Tibial nerve (tissue), 4 donors: Measurements from ENCODE around the gene TEX101. TPM values are rescaled to one million over a fixed set of nuclear protein-coding genes. Genes with fewer than 3 reads are reported as not detected.

Experiments
- DNase-seq, 2 donors: peaks; one replicate each; pipeline ENCODE4 v3.0.0-alpha.2; 2019; ENCODE audit warnings: low spot score in 2 of 2
- H3K27ac ChIP-seq, 4 donors: fragments of 200-600 bp; sonication (generic) in 3 of 4; one replicate each; pipeline ENCODE4 v1.5.1; 2017 to 2019; ENCODE audit warnings: mild to moderate bottlenecking in 1 of 4
- H3K27me3 ChIP-seq, 2 donors: fragments of 200-600 bp; sonication (generic) in 1 of 2; one replicate each; pipeline versions ENCODE4 v1.5.1 to v1.6.0; 2017 to 2019
- H3K36me3 ChIP-seq, 3 donors: fragments of 200-600 bp; sonication (generic); one replicate each; pipeline ENCODE4 v1.5.1; 2018 to 2019
- H3K4me1 ChIP-seq, 4 donors: fragments of 200-600 bp; sonication (generic) in 3 of 4; one replicate each; pipeline ENCODE4 v1.5.1; 2017 to 2019
- H3K4me3 ChIP-seq, 4 donors: fragments of 200-600 bp; sonication (generic) in 3 of 4; one replicate each; pipeline ENCODE4 v1.5.1; 2017 to 2019; ENCODE audit warnings: mild to moderate bottlenecking in 1 of 4, moderate library complexity in 1 of 4
- H3K9me3 ChIP-seq, 4 donors: fragments of 200-600 bp; sonication (generic) in 3 of 4; one replicate each; pipeline ENCODE4 v1.5.1; 2017 to 2019
- CTCF ChIP-seq, 5 experiments: fragments of 200-600 bp in 3 of 5; fragments of 450-650 bp in 2 of 5; sonication (generic) in 3 of 5; IDR thresholded peaks; one replicate each; pipeline ENCODE4 v1.5.1; 2016 to 2019; ENCODE audit warnings: antibody characterized with exemption in 5 of 5, mild to moderate bottlenecking in 3 of 5, moderate library complexity in 2 of 5
- EP300 ChIP-seq, 2 donors: sonication (generic); formaldehyde crosslinking; IDR thresholded peaks; one replicate each; pipeline ENCODE4 v1.6.1; 2017; ENCODE audit warnings: antibody characterized with exemption in 2 of 2, mild to moderate bottlenecking in 1 of 2
- POLR2A ChIP-seq, 2 donors: fragments of 450-650 bp; IDR thresholded peaks; one replicate each; pipeline ENCODE4 v1.6.1; 2017; ENCODE audit warnings: antibody characterized with exemption in 2 of 2, mild to moderate bottlenecking in 2 of 2, moderate library complexity in 2 of 2
- WGBS, 2 donors: methylation state at CpG; one replicate each; pipeline ENCODE4 v1.1.5; 2018; 5-methylcytosine and 5-hydroxymethylcytosine counted together
- total RNA-seq, 4 donors: library from RNA; depleted of rRNA; stranded (reverse); fragments of >200 nt; gene quantifications; one replicate each; pipeline ENCODE4 v1.1.0, GENCODE V29; 2016

The TEX101 gene
- total RNA-seq, 4 donors from 2014 or later, result not detected

- Histone ChIP-seq H3K4me3 (no peak overlapping the region), H3K27ac (no peak overlapping the region), H3K9me3 (no peaks in the 10 kb centered on the region), H3K27me3 (no peaks in the 10 kb centered on the region), H3K36me3 (no peaks in the 10 kb centered on the region), H3K4me1 (no peaks in the 10 kb centered on the region)
- no peak for TF ChIP-seq EP300 (IDR thresholded peaks at IDR 0.05)
- TF ChIP-seq CTCF (IDR thresholded peaks at IDR 0.05), result no peak
- TF ChIP-seq POLR2A (IDR thresholded peaks at IDR 0.05), result no peak
- 82 to 88% methylated on average over 4 to 6 of the region's 6 CpGs for WGBS, 2 donors
- no peak for DNase-seq
These were observed 19.1 kb upstream of the TEX101 start for GRCh38 chr19:43395561-43395960.

GRCh38 chr19:43406297-43406696, 8.4 kb upstream of the TEX101 start:
- no peak overlapping the region for H3K4me3 ChIP-seq
- no peaks in the 10 kb centered on the region for H3K27me3 ChIP-seq
- no peak for DNase-seq
- H3K9me3 ChIP-seq, result no peaks in the 10 kb centered on the region
- H3K27ac ChIP-seq, result no peak overlapping the region
- no peaks in the 10 kb centered on the region for H3K36me3 ChIP-seq
- WGBS, 2 donors, result 67 to 82% methylated on average over 24 of the region's 24 CpGs
- TF ChIP-seq POLR2A (IDR thresholded peaks at IDR 0.05) (no peak), EP300 (IDR thresholded peaks at IDR 0.05) (no peak), CTCF (IDR thresholded peaks at IDR 0.05) (no peak)
- no peaks in the 10 kb centered on the region for H3K4me1 ChIP-seq

- TF ChIP-seq EP300 (IDR thresholded peaks at IDR 0.05) (no peak), CTCF (IDR thresholded peaks at IDR 0.05) (no peak), POLR2A (IDR thresholded peaks at IDR 0.05) (no peak)
- Histone ChIP-seq H3K9me3 (peaks cover 0 to 4% (median 0%) of the 10 kb centered on the region in 4 donors), H3K4me1 (no peaks in the 10 kb centered on the region), H3K27ac (no peak overlapping the region), H3K4me3 (no peak overlapping the region), H3K27me3 (no peaks in the 10 kb centered on the region), H3K36me3 (no peaks in the 10 kb centered on the region)
- WGBS, 2 donors, result 76 to 84% methylated on average over 21 to 22 of the region's 22 CpGs
- no peak for DNase-seq
These were observed 7.2 kb upstream of the TEX101 start for GRCh38 chr19:43407416-43408005.

- no peaks in the 10 kb centered on the region for H3K36me3 ChIP-seq
- no peak overlapping the region for H3K4me3 ChIP-seq
- H3K9me3 ChIP-seq, result peaks cover 0 to 7% (median 0%) of the 10 kb centered on the region in 4 donors
- DNase-seq, result no peak
- H3K27me3 ChIP-seq, result no peaks in the 10 kb centered on the region
- no peaks in the 10 kb centered on the region for H3K4me1 ChIP-seq
- no peak overlapping the region for H3K27ac ChIP-seq
- WGBS, 2 donors, result 92 to 93% methylated on average over 31 to 34 of the region's 34 CpGs
- TF ChIP-seq EP300 (IDR thresholded peaks at IDR 0.05), result no peak
- no peak for TF ChIP-seq CTCF (IDR thresholded peaks at IDR 0.05)
- no peak for TF ChIP-seq POLR2A (IDR thresholded peaks at IDR 0.05)
These were observed 6.6 kb upstream of the TEX101 start for GRCh38 chr19:43408043-43408442.

GRCh38 chr19:43409415-43409814, 5.3 kb upstream of the TEX101 start:
- Histone ChIP-seq H3K4me1 (no peaks in the 10 kb centered on the region), H3K27ac (no peak overlapping the region), H3K36me3 (no peaks in the 10 kb centered on the region), H3K9me3 (peaks cover 0 to 21% (median 0%) of the 10 kb centered on the region in 4 donors), H3K27me3 (no peaks in the 10 kb centered on the region), H3K4me3 (no peak overlapping the region)
- WGBS, 2 donors, result 84 to 94% methylated on average over 1 of the region's 1 CpG
- TF ChIP-seq CTCF (IDR thresholded peaks at IDR 0.05), result no peak
- no peak for TF ChIP-seq POLR2A (IDR thresholded peaks at IDR 0.05)
- no peak for TF ChIP-seq EP300 (IDR thresholded peaks at IDR 0.05)
- DNase-seq, result no peak
